GM12873 (cell line): ENCODE data around the gene ATR.

Experiments used
- TF ChIP-seq, protein P1 (sequence below): IDR thresholded peaks from 2 replicates; pipeline ENCODE4 v1.5.1; 2012; ENCODE audit warnings: low read depth, mild to moderate bottlenecking, moderate library complexity, low read length, control low read depth; ENCODE audit not compliant: insufficient read depth; ENCODE audit errors: missing control alignments

The ATR gene

DNA sequence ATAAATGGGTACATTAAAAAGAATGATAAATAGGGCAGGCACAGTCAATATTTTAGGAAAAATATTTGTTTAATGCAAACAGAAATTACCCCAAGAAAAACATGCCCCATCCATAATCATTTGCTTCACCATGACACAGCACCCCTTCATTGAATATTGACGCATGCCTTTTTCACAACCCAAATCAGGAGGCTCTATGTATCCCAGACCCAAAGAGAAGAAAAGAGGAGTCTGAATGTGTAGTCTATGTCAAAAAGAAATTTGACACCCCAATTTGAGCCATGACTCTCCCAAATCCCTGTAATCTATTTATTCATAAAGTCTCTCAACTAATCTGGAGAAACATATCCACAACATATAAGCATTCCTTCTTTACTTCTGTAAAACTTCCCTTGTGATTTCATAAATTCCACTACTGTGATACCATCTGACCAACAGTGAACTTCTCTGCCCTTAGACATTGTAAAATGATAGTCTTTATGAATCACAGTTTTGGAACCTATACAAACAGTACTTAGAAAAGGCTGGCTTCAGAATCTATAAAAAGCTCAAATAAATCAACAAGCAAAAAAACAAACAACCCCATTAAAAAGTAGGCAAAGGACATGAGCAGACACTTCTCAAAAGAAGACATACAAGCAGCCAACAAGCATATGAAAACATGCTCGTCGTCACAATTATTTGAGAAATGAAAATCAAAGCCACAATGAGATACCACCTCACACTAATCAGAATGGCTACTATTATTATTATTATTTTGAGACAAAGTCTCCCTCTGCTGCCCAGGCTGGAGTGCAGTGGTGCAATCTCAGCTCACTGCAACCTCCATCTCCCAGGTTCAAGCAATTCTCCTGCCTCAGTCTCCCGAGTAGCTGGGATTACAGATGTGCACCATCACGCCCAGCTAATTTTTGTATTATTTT, 77.3 kb downstream of the ATR start:
- TF ChIP-seq, protein P1, sequence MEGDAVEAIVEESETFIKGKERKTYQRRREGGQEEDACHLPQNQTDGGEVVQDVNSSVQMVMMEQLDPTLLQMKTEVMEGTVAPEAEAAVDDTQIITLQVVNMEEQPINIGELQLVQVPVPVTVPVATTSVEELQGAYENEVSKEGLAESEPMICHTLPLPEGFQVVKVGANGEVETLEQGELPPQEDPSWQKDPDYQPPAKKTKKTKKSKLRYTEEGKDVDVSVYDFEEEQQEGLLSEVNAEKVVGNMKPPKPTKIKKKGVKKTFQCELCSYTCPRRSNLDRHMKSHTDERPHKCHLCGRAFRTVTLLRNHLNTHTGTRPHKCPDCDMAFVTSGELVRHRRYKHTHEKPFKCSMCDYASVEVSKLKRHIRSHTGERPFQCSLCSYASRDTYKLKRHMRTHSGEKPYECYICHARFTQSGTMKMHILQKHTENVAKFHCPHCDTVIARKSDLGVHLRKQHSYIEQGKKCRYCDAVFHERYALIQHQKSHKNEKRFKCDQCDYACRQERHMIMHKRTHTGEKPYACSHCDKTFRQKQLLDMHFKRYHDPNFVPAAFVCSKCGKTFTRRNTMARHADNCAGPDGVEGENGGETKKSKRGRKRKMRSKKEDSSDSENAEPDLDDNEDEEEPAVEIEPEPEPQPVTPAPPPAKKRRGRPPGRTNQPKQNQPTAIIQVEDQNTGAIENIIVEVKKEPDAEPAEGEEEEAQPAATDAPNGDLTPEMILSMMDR, result no peak

DNA sequence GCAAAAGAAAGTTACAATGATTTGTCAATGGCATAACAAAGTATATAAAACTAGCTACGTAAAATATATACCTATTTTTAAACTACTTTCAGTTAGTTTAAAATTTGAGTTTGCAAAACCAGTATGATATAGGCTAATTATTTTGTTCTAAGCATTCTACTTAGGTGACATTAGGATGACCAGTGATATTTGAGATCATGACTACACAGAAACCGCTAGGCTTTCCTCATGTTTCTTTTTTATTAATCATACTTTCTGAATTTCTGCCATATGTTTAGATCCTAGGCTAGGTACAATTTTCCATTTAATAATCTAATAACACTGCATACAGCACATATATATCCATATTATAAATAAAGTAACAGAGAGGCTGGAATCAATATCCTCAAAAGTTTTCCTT, 78.3 kb downstream of the ATR start:
- TF ChIP-seq, protein P1, result no peak

DNA sequence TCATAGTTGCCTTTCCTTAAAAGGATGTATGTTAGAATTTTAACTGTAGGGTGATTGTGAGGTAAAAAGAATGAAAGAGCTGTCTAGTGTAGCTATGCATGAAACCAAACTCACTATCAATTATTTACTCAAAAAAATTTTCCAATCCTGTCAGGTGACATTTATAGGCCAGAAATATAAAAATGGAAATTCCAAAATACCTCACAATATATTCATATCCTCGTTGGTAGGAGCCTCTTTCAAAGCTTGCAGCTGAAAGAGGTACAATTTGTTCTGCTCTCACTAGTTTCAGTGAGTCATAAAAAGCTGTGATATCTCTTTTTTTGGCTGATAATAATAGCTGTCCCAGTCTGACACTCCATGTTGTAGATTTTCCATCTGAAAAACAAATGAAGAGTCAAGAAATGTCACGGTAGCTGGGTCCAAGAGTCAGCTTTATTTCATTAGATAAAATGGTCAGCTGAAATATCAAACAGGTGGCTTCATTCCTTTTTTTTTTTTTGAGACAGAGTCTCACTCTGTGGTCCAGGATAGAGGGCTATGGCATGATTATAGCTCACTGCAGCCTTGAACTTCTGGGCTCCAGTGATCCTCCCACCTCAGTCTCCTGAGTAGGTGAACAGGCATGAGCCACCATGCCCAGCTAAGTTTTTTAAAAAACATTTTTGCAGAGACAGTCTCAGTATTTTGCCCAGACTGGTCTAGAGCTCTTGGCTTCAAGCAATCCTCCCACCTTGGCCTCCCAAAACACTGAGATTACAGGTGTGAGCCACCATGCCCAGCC, 79.9 kb downstream of the ATR start:
- TF ChIP-seq, protein P1, result no peak

DNA sequence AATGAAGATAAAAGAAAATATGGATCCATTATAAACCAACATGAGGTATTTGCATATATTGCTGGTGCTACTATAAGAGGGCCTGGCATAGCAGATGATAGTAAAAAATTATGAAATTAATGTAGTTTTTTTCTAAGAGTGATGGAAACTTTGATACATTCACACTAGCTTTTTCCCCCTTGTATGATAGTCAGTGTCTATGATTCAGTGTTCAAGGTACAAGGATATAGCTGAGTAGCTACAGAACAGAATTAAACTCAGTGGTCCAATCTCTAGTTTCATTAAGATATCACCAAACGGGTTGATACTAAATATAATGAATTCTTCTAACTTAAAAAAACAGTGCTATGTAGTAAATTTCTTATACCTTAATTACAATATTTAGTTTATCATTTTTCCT, 80.8 kb downstream of the ATR start:
- TF ChIP-seq, protein P1, result no peak

DNA sequence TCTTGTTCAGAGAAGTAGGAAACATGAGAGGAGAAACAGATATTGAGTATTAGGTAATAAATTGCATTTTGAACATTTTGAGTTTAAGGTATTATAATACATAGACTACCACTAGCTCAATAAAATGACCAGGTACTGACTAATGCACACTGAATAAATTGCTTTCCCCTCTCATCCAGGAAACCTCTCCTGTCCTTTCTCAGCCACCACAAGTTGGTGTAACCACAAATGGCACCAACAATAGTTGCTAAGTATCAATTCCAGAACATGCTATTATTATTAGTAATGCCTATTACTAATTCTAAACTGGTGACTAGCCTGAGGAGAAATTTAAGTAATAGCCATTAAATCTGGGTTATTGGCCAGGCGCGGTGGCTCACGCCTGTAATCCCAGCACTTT, 83.4 kb downstream of the ATR start:
- TF ChIP-seq, protein P1, result no peak

DNA sequence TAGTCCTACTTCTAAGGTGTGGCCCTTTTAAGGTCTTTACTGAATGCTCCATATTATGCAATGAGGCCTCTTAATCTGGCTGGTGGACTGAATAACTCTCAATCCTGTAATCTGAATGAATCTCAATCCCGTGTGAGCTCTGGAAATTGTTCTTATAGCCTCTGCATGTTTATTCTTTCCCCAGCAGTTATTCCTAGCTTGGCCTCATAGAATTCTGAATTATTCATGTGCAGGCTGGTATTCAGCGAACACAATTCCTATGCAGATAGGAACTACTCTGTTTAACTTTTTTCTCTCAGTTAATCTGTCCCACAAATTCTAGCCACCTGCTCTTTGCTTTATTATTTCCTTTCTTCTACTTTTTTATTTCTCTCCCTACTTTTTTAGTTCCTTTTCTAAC, 86.3 kb downstream of the ATR start:
- TF ChIP-seq, protein P1, result no peak
